Measurements from ENCODE around the gene MTM1. TPM values are rescaled to one million over a fixed set of nuclear protein-coding genes. Genes with fewer than 3 reads are reported as not detected.

Gene MTM1
- total RNA-seq, 1 donor from 2014 or later, result 9.5 TPM

- Histone ChIP-seq H3K36me3 (no peaks in the 10 kb centered on the region), H3K27ac (replicated peaks) (no peak overlapping the region), H3K4me3 (no peak overlapping the region), H3K4me1 (peaks cover 14% of the 10 kb centered on the region), H3K27me3 (ENCODE audit: low read depth) (no peaks in the 10 kb centered on the region), H3K9me3 (replicated peaks) (no peaks in the 10 kb centered on the region)
- no peak for DNase-seq
- intact Hi-C loops (cut with micrococcal nuclease), result no loop called here
- TF ChIP-seq, protein P1, sequence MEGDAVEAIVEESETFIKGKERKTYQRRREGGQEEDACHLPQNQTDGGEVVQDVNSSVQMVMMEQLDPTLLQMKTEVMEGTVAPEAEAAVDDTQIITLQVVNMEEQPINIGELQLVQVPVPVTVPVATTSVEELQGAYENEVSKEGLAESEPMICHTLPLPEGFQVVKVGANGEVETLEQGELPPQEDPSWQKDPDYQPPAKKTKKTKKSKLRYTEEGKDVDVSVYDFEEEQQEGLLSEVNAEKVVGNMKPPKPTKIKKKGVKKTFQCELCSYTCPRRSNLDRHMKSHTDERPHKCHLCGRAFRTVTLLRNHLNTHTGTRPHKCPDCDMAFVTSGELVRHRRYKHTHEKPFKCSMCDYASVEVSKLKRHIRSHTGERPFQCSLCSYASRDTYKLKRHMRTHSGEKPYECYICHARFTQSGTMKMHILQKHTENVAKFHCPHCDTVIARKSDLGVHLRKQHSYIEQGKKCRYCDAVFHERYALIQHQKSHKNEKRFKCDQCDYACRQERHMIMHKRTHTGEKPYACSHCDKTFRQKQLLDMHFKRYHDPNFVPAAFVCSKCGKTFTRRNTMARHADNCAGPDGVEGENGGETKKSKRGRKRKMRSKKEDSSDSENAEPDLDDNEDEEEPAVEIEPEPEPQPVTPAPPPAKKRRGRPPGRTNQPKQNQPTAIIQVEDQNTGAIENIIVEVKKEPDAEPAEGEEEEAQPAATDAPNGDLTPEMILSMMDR (IDR thresholded peaks at IDR 0.05; ENCODE audit: borderline replicate concordance), result no peak
These were observed 16.5 kb upstream of the MTM1 start for GRCh38 chrX:150551963-150552362.

GRCh38 chrX:150558424-150558823, 10.0 kb upstream of the MTM1 start:
- no peak for DNase-seq
- no peak overlapping the region for H3K27ac ChIP-seq (replicated peaks)
- H3K36me3 ChIP-seq, result no peaks in the 10 kb centered on the region
- TF ChIP-seq, protein P1 (IDR thresholded peaks at IDR 0.05; ENCODE audit: borderline replicate concordance), result no peak
- intact Hi-C loops (cut with micrococcal nuclease), result no loop called here
- H3K4me1 ChIP-seq, result no peaks in the 10 kb centered on the region
- H3K9me3 ChIP-seq (replicated peaks), result no peaks in the 10 kb centered on the region
- H3K27me3 ChIP-seq (ENCODE audit: low read depth), result no peaks in the 10 kb centered on the region
- no peak overlapping the region for H3K4me3 ChIP-seq

DNA sequence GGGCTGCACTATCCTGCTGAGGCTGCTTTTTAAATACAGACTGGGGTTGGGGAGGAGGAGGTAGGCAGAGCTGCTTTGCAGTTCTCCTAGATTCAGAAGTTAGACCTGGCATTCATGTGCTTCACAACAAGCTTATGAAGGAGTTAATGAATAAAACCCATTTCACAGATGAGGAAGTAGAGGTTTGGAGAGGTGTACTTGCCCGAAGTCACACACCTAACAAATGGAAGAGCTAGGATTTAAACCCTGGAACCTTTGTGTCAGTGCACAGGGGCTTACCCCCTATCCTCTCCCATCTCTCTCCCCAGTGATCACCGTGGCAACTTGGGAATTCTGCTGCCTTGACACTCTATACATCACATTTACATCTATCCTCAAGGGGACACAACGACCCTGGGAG, 3.6 kb upstream of the MTM1 start:
- Histone ChIP-seq H3K36me3 (no peaks in the 10 kb centered on the region), H3K9me3 (replicated peaks) (no peaks in the 10 kb centered on the region), H3K4me1 (peaks cover 6% of the 10 kb centered on the region), H3K27me3 (ENCODE audit: low read depth) (no peaks in the 10 kb centered on the region), H3K4me3 (no peak overlapping the region), H3K27ac (replicated peaks) (no peak overlapping the region)
- no peak for DNase-seq
- intact Hi-C loops (cut with micrococcal nuclease), result no loop called here
- TF ChIP-seq, protein P1 (IDR thresholded peaks at IDR 0.05; ENCODE audit: borderline replicate concordance), result no peak

DNA sequence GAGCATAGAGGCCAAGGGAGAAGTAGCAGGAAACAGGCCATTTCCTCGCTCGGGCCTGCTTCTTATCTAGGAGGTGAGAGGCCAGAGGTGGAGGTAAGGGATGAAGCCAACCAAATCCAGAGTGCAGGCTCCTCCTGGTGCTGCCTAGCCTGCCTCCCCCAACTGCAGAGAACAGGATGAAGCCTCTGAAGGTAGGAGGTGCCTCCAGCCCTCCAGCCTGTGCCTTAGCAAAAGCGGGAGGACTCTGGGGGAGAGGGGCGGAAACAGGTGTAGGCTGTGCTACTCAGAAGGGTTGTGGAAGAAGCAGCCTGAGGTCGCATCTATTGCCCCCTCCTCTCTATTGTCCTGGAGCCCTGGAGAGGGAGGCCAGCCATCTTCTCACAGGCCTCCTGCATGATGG, 2.9 kb upstream of the MTM1 start:
- Histone ChIP-seq H3K4me1 (peaks cover 13% of the 10 kb centered on the region), H3K9me3 (replicated peaks) (no peaks in the 10 kb centered on the region), H3K4me3 (no peak overlapping the region), H3K27me3 (ENCODE audit: low read depth) (no peaks in the 10 kb centered on the region), H3K36me3 (no peaks in the 10 kb centered on the region), H3K27ac (replicated peaks) (no peak overlapping the region)
- TF ChIP-seq, protein P1 (IDR thresholded peaks at IDR 0.05; ENCODE audit: borderline replicate concordance), result no peak
- no peak for DNase-seq
- intact Hi-C loops (cut with micrococcal nuclease), result no loop called here

DNA sequence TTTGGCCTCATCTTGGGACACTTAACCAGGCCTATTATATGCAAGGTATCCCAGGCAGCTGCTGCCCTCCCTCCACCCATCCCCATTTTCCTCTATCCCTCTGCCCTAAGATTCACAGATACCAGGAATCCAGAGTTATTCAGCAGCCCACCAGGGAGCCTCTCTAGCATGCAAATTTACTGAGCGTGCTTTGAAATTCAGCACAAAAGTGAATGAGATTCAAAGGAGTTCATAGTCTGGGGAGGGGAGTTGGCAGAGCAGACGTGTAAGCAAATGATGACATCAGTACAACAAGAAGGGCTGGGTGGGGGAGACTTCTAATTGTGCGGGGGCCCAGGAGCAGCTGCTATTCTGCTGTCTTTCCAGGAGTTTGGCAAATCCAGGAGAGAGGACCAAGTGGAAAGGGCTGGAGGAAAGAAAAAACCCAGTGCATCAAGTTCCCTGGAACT, 1.7 kb upstream of the MTM1 start:
- no peaks in the 10 kb centered on the region for H3K36me3 ChIP-seq
- intact Hi-C loops (cut with micrococcal nuclease), result no loop called here
- no peaks in the 10 kb centered on the region for H3K9me3 ChIP-seq (replicated peaks)
- no peaks in the 10 kb centered on the region for H3K27me3 ChIP-seq (ENCODE audit: low read depth)
- H3K27ac ChIP-seq (replicated peaks), result no peak overlapping the region
- no peak overlapping the region for H3K4me3 ChIP-seq
- peaks cover 23% of the 10 kb centered on the region for H3K4me1 ChIP-seq
- DNase-seq, result no peak
- TF ChIP-seq, protein P1 (IDR thresholded peaks at IDR 0.05; ENCODE audit: borderline replicate concordance), result no peak

All from left ventricle myocardium inferior (tissue), 1 donor.